Measurements from ENCODE around the gene TMEM253.

Gene TMEM253

DNA sequence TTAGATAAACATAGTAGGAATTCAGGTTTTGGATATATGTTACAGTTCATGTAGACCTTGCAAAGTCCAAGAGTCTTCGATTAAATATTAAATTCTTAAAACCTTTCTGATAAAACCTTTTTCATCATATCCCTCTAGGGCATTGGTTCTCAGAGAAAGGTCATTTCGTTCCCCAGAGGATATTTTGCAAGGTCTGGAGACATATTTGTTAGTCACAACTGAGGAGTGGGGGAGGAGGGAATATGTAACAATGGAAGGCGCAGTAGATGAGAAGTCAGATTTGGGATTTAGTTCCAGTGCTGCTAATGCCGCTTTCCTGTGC lies 5.3 kb downstream of the TMEM253 start:
- DNase-seq = no peak

DNA sequence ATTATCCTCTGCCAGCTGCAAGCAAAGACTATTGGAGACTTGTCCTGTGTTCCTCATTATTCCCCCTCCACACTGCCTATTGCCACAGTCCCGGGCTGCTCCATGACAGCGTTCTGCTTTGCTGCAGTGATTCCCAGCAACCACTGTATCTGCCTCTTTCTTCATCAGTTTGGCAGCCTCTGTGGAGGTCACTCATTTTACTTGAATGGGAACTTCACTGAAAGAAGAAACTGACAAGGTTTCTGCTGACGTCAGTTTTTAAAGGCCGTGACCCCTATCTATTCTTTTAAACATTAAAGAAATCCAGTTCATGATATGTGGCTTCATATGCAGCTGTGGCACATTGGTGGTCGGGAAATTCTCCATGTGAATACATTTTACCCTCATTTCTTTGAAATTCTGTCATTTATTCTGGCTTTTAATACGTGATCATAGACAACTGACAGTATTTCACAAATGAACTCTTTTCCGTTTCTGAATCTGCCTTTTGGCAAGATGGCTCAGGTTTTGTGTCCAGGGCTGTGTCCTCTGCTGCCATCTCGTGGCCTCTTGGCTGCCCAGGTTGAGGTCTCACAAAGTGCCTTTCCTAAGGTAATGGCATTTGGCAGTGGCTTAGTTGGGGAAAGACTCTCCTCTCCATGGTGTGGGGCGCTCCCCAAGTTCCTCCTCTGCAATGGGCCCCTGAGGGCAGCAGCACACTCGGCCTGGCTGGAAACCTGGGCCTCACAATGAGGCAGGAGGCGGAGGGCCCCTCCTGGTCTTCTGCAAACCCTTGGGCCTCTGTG lies 5.8 kb downstream of the TMEM253 start:
- DNase-seq = peak; percentile 55

DNA sequence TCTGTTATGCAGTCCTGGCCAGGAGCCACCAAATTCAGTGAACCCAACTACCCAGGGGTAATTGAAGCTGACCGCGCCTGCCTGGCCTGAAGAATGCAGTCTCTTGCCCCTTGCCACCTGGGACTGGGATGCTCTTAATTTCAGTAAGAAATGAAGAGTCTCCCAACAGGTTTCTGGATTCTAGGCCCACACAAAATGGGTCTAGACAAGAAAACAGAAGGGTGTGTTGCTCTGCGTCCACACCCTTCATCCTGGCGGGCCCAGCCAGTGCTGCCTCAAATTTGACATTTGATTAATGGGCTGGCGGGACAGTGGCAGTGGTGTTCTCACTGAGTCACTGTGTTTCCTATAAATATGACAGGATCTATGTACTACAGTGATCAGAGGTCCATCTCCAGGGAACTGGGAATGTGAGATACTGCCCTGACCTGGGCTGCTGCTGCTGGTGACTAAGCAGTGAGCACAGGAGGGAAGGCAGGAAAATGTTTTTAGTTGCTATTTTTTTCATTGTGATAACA lies 6.5 kb downstream of the TMEM253 start:
- DNase-seq = peak; percentile 44

DNA sequence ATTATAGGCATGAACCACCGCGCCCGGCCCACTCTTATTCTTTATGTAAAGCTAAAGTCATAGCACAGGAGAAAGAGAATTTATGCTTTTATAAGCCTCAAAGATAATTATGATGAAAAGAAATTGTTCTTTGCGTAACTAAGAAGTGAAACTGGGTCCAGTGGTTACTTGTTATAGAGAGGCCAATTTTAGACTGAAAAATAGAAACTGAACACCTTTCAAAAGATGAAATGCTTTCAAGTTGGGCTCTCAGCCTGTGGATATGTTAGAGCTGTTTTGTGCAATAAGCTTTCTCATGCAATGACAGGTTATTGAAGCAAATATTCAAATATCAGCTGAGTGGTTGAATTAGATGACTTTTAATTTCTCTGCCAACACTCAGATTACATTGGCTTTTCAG lies 7.9 kb downstream of the TMEM253 start:
- no peak for DNase-seq

DNA sequence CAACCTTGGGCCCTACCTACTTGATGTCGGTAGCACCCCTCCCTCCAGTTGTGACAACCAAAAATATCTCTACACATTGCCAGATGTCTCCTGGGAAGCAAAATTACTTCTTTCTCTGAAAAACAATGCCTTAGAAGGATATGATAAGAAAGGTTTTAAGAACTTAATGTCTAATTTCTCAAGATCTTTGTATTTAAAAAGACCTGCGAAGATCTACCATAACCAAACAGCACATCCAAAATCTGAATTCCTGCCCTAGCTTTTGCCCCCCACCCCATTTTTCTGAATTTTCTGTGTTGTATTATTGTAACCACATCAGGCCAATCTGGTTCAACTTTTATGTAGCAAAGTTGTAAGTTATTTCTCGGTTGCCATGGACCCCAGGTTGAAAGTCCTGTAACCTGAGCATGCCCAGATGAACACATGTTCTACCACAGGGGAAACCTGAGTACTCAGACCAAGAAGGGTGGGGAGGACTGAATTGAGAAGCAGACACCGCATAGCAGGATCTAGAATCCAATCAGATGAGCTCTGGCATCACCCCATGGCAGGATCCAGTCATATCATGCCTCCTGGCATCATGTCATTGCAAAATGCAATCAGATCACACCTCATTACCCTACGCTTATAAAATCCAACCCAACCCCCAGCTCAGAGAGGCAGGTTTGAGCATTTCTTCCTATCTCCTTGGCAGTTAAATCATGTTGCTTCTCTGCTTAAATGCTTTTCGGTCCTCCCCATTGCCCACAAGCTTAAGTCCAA lies 8.7 kb downstream of the TMEM253 start:
- DNase-seq = peak; percentile 12

DNA sequence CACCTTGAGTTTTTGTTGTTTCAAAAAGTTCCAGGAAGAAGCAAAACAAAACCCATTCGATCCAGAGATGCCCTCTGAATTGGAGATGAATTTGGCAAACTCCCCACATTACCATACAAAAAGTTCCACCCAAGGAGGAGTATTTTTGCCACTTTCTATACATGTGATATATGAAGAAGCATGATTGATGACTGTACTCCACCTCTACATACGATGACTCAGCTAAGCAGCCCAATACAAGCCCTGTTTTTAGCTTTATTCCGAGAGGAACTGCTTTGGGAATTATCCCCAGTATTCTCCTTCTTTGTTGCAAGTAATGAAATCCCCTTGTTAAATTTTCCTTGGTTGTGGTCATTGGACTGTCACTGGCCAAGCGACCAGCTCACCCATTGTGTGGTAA lies 11.4 kb downstream of the TMEM253 start:
- DNase-seq = no peak

DNA sequence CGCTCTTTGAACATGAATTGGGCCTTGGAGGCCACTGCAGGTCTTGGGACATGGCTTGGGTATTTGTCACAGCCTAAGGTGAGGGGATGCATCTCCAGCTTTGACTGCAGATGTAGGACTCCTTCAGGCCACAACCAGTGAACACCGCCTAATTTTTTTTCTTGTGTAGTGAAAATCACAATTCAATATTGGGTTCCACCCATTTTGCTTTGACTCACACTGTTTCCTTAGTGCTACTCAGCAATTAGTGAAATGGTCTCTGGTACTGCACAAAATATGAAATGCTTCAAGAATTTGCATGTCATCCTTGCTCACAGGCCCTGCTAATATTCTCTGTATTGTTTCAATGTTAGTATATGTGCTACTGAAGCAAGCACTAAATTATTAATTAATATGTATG lies 12.5 kb downstream of the TMEM253 start:
- DNase-seq = no peak

DNA sequence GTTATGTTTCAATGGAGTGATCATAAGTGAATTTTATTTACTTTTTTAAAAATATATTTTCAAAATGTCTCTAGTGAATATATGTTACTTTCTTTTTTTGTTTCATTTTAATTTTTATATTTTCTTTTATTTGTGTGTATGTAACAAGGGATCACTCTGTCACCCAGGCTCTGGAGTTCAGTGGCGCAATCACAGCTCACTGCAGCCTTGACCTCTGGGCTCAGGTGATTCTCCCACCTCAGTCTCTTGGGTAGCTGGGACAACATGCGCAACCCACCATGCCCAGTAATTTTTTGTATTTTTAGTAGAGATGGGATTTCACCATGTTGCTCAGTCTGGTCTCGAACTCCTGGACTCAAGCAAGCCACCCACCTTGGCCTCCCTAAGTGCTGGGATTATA lies 18.1 kb downstream of the TMEM253 start:
- no peak for DNase-seq

DNA sequence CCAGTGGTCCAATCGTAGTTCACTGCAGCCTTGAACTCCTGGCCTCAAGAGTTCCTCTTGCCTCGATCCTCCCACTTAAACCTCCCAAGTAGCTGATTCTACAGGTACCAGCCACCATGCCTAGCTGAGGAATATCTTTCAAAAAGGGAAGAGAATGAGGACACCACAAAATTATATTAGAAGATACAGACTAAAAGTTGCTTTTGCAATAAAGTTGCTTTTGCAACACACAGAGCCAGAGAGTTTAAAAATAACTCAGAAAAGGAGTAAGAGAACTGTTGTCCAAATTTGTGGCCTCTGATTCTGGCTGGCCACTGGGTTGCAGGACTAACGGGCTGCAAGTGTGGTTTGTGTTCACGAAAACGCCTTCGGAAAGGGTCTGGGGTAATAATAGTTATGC lies 19.8 kb downstream of the TMEM253 start:
- no peak for DNase-seq

DNA sequence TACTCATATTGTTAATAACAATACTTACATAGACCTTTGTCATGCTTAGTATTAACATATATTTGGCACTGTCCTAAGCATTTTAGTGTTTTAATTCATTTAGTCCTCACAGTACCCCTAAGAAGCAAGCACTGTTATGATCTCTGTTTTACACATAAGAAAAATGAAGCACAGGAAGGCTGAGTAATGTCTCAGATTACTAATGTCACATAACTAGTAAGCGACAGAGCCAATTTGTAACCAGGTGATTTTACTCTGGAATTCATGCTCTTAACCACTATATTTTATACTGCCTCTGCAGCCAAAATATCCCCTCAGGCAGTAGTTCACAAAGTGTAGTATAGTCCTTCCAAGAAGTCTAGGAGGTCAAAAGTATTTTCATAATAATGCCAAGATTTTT lies 20.3 kb downstream of the TMEM253 start:
- DNase-seq = no peak

DNA sequence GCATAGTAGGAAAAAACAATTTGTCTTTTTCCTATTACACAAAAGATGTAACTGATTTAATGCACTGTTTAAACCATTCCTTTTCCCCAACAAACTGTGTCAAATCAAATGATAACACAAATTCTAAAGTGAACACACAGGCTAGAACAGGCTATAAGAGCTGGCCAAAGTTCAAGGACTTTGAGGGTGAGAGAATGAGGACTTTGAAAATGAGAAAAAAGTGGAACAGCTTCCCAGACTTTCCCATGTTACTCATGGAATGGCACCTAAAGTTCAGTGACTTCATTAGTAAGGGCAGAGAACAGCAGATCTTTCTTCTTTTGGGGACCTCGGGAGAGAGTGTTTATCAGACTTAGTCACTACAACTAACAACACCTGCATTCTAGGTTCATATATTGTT lies 22.6 kb downstream of the TMEM253 start:
- no peak for DNase-seq

DNA sequence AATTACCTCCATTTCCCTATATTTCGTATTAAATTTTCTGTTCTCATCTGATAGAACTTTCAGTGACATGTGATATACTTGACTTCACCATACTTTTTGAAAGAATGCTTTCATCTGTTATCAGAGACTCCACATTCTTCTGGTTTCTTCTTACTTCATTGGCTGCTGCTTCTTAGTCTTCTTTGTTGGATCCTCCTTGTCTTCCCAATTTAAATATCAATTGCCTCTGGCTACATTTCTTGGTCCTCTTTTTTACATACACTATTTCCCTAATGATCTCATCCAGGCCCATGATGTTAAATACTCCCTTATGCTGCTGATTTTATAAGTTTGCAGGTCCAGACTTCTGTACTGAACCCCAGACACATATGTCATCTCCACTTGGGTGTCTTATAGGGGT lies 33.0 kb downstream of the TMEM253 start:
- peak; percentile 13 for DNase-seq

DNA sequence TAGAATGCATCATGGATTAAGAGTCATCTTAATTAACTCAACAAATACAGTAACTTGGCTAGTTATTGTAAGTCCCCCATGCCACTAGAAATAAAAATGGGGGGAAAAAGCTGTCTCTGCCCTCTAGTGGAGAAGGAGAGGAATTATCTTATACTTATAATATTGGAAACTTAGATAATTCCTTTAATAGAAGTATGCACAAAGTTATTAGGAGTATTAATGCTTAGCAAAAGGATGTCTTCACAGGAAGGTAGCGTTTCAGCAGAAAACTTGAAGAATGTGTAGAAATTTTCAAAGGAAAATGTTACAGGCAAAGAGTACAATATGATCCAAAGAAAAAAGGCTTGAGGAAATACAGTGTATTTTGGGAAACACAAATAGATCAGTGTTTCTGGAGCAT lies 35.2 kb downstream of the TMEM253 start:
- no peak for DNase-seq

DNA sequence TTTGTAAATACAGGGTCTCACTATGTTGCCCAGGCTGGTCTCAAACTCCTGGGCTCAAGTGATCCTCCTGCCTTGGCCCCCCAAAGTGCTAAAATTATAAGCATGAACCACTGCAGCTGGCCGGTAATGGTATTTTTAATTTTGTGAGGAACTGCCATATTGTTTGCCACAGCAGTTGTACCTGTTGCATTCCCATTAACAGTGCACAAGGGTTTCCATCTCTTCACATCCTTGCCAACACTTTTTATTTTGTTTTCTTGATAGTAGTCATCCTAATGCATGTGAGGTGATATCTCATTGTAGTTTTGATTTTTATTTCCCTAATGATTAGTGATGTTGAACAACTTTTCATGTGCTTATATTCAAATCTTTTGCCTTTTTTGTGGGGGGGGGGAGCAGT lies 41.5 kb downstream of the TMEM253 start:
- no peak for DNase-seq

DNA sequence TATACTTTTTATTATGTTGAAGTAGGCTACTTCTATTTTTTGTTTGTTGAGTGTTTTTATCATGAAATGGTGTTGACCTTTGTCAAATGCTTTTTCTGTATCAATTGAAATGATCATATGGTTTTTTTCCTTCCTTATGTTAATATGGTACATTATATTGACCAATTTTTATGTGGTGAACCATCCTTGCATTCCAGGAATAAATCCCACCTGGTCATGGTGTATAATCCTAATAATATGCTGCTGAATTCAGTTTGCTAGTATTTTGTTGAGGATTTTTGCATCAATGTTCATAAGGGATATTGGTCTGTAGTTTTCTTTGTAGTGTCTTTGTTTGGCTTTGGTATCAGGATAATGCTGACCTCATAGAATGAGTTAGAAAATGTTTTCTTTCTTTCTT lies 44.6 kb downstream of the TMEM253 start:
- no peak for DNase-seq

DNA sequence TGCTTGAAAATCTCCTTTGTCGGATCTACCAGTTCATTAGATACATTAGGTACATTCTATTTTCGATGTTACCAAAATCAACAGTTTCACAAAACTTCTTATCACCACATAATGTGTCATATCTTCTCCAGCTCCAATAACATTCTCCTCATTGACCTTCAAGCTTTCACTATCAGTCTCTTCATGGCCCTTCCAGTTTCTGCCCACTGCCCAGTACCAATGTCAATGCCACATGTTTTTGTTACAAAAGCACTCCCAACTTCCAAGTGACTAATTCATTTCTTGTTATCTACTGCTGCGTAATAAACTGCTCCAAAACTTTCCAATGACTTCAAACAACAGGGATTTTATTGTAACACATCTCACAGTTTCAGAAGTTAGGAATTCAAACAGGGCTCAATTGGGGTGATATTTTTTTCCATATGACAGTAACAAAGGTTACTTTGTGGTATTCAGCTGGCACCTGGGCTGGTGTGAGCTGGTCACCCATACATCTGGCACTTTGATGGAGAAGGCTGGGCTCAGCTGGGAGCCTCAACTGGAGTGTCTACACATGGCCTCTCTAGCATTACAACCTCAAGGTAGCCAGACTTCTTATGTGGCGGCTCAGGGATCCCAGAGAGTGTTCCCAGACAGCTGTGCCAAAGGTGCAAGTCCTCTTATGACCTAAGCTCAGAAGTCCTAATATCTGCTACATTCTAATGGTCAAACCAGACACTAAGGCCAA lies 48.9 kb downstream of the TMEM253 start:
- DNase-seq = no peak

All from NCI-H226 (cell line).